Mesenteric fat pad (tissue), 1 donor: ENCODE measurements around the gene CARD11. TPM values are rescaled to one million over a fixed set of nuclear protein-coding genes. Genes with fewer than 3 reads are reported as not detected.
"Not testable (repeated sequence)": the region's sequence is repeated elsewhere in the genome, so short reads cannot be mapped to it uniquely, and the experiment has no call there.

Experiments used
- DNase-seq: peaks from one replicate; pipeline ENCODE4 v3.0.0-alpha.2; 2020; ENCODE audit warnings: low spot score
- total RNA-seq: library from RNA; stranded (reverse); fragmentation: NEBNext Ultra II Directional; extraction: Animal tissue kit (Norgen Biotek cat#: 25700); gene quantifications from one replicate; pipeline ENCODE4 v1.2.1, GENCODE V29; 2021
- donor health status: DM: yes; HTN: yes; CAD: no.

CARD11 gene
- total RNA-seq, 1 donor from 2014 or later = 0.42 TPM

DNA sequence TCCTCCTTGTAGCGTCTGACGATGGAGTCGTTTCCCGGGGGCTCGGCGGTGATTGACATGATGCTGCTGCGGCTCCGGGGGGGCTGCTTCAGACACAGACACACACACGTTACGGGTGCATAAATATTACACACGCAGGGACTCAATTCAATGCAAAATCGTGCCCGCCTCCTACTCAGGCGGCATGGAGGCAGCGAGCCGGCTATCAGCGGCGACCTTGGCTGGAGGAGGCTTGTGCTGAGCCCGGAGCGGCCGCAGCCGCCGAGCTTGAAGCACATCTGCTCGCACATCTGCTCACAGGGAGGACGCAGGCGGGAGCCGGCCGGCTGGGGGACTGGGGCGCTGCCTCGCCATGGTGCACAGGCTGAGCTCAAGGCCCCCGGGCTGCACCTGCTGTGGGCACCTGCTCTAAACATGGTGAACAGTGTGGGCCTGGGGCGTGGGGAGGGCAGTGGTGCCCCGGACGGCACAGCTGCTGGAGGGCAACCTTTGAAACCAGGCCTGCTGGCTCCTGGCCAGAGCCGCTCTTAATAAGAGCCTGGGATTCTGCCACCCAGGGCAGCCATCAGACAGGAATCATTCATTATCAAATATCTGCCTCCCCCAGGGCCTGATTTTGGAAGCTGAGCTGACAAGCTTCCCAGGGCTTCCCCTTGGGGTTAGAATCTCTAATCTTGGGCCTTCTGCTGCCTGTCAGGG is 114.9 kb downstream of the CARD11 start:
- peak; percentile 85 for DNase-seq

DNA sequence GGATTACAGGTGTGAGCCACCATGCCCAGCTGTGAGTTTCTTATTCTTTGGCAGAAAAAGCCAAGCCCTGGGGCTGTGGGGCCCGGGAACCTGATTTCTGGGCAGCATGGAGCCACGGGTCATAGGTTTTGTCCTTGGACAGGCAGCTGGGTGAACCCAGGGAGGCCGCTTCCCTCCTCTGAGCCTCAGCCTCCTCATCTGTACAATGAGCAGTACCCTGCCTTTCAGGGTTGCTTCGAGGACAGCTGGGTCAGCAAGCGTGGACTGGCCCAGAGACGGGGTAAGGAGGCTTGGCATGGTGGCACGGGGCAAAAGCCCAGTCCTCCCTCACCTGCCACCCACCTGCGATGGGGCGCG is 115.4 kb downstream of the CARD11 start:
- peak; percentile 87 for DNase-seq

DNA sequence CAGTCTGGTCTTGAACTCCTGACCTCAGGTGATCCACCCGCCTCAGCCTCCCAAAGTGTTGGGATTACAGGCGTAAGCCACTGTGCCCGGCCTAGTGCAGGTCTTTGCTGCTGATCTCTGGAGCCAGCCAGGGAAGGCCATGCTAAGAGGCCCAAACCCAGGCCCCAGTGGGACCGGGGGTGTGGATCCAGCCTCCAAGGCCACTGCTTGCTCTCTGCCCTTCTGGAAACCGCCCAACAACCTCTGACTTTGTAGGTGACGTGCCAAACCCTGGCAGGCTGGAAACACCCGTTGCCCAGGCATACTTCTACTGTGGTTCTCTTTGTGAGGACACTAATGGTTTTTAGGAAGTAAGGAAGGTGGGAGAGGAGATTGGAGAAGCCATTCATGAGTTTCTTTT is 116.1 kb downstream of the CARD11 start:
- DNase-seq = peak; percentile 67

DNA sequence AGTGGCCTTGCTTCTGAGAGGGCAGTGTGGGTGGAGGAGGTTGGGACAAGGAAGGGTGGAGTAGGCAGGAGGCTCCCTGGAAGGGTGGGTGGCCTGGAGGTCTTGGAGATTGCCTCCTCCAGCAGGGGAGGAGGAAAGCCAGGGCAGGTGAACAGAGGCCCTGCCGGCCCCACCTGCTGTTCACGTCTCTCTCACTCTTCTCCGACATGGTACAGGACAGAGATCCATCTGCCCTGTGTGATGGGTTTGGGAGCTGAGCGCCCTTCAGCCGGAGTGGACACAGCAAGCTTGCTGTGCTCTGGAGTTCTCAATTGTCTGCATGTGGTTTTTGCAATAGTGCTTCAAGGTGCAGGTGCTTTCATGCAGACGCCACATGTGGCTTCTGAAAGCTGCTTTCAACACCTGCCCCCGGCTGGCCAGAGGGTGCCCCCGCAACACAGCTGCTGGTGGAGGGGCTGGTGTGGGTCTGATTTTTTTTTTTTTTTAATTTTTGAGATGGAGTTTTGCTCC is 116.7 kb downstream of the CARD11 start:
- peak; percentile 83 for DNase-seq

DNA sequence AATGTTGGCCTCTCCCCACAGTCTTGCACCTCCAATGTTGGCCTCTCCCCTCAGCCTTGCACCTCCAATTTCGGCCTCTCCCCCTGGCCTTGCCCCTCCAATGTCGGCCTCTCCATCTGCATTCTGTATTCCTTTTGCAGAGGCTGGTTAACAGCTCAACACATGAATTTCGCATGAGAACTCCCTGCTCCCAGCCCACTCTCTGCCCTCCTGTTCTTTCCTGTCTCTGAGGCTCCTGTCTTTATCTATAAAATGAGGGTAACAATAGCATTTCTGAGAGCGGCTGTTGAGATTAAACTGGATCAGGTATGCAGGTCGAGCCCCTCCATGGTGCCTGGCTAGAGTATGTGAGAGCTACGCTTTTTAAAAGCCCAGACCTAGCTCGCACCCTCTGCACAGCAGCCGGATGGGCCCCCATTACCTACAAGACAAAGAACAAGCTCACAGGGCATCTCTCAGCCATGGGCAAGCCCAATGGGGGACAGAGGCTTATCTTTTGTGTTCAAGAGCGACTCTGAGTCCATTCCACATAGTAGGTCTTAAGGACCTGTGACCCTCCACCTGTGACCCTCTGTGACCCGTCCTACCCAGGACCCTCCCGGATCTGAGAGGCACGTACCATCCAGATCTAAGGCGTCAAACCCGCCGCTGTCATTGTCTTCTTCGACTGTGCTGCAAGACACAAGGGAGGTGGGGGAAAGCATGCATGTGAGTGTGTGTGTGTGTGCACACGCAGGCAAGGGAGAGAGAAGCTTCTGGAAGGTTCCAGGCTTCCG is 117.4 kb downstream of the CARD11 start:
- DNase-seq = peak; percentile 62

DNA sequence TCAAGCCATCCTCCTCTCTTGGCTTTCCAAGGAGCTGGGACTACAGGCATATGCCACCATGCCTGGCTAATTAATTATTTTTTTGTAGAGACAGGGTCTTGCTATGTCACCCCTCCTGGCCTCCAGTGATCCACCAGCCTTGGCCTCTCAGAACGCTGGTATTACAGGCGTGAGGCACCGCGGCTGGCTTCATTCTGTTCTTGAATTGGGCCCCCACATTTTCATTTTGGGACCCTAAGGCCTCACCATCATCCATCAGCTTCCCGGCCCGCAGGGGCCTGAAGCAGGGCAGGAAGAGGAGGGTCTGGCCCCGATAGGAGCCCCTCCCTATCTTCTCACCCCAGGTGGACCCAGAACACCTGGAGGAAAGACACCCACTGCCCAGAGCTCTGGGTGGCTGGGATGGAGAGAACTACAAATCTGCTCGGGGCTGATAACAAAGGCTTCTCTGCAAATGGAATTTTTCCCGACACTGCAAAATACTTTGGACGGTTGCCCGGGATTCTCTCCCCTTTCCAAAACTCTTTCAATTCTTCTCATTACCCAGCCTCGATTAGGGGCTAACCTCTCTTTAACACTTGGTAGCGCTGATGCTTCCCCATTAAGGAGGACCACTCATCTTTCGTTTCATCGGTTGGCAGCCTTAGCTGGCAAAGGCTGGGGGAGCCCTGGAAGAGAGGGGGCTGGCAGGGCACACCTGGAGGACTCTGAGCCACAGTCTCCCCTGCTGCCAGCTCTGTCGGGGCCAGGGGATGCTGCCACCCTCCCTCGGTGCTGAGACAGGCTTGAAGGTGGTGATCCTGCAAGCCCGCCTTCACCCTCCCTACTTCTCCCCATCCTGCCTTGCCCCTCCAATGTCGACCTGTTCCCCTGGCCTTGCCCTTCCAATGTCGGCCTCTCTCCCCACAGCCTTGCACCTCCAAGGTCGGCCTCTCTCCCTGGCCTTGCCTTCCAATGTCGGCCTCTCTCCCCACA is 118.5 kb downstream of the CARD11 start:
- DNase-seq = peak; percentile 77

DNA sequence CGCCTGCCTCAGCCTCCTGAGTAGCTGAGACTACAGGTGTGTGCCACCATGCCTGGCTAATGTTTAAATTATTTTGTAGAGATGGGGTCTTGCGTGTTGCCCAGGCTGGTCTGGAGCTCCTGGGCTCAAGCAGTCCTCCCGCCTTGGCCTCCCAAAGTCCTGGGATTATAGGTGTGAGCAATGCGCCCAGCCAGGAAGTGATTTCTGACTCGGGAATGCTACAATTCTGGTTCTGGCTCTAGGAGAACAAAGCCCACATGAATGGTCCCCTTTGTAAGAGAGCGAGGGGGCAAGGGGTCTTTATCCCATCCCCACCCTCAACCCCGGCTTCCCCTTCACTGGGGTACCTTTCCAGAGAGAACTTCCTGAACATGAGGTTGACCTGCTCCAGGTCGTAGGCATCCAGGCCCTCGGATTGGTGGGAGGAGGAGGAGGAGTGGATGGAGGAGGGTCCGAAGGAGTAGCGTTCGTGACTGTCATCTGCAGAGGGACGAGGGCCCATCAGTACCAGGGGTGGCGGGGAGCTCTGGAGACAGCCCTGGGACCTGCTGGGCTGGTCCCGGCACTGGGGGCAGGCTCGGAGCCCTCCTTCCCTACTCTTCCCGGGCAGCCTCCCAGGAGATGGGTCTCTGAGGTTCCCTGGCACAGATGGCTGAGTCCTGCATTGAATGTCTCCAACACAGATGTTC is 119.6 kb downstream of the CARD11 start:
- DNase-seq = no peak

DNA sequence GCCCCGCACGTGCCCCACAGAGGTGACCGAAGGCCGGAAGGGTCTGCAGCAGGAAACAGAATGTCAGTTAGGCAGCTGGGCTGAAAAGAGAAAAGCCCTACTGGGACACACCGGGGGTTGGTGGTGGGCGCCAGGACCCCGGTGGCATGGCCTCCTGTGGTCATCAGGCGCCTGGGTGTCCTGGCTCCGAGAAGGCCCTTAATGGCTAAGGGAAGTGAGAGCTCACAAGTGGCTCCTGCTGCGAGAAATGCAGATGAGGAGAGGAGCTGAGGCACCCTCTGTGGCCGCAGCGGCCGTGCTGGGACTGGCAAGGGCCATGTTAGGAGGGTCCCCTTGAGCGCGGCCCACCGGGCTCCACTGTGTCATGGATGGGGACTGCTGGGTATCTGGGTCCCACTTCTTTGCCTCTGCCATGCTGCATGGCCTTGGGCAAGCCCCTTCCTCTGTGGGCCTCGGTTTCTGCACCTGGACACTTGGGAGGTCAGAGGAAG is 120.3 kb downstream of the CARD11 start:
- DNase-seq = no peak

DNA sequence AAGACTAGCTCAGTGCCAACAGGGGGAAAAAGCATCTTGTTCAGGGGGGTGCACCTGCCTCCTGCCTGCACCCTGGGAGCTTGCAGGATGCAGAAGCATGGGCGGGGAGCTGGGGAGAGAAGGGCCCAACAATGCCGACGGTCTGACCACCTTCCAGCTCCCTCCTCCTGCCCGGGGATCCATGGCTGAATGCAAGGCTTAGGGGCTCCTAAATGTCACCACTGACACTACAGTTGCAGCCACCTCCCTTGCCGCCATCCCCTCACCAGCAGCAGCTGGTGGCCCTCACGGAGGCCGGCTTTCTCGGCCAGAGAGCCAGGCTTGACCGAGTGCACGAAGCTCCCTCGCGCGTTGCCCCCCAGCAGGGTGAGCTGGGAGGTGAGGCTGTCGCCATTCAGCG is 120.8 kb downstream of the CARD11 start:
- no peak for DNase-seq

DNA sequence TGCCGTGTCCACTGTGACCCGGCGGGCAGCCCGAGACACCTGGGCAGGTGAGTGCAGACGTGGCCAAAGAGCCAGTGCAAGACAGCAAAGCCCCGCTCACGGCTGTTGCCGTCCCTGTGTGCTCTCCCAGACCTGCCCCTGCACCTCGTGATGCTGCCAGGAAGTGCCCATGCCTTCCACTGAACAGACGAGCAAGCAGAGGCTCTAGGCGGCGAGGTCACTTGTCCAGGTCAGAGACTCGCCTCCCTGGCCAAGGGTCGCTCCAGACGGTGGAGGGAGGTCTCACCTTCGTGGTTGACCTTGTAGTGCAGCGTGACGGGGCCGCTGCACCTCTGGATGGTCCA is 121.3 kb downstream of the CARD11 start:
- DNase-seq = no peak

DNA sequence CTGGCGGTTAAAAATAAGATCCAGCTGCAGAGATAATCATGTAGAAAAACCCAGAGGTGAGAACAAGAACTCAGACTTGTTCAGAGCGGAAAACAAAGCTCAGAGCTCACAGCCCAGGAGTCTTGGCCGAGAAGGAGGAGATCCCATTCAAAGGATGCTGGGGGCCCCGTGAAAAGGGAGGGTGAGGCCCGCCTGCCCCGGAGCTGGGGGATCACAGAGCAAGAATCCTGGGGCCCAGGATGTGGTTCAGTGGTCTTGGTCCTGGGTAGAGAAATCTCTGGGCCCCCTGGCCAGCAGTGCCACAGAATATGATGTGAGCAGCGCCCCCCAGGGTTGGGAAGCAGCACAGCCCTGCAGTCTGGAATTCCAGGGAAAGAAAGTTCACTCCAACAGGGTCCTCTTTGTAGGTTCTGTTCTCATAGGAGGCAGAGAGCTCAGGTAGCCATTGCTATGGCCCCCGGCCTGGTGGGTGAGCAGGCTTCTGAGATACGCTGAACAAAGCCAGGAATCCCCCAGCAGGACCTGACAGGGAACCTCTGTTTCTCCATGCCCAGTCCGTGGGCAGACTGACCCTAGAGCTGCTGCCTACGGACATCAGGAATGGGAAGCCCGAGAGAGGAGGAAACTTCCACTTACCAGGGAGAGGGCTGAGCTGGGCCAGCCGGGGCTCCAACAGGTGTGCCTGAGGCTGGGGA is 121.9 kb downstream of the CARD11 start:
- no peak for DNase-seq

DNA sequence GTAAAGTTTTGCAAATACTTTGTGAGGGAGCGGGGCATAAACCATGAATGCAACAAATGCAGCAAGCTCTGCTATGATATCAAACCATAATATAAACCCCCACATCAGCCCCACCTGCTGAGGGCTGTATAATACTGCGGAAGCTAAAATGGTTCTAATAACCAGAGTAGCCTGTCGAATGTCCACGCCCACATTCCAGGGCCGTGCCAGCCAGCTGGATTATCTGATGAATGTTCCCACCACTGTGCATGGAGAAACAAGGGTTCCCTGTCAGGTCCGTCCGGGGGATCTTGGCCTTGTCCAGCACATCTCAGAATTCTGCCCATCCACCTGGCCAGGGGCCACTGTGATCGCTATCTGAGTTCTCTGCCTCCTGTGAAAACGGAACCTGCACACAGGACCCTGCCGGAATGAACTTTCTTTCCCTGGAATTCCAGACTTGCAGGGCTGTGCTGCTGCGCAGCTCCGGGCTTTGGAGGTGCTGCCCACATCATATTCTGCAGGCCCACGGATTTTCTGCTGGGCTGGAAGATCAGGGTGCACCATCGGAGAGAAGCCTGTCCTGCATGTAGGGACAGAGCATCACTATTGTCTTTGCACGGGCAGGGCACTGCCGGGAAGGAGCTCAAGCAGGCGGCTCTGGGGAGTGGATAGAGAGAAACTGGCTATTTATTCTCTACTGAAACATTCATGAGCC is 122.6 kb downstream of the CARD11 start:
- no peak for DNase-seq

DNA sequence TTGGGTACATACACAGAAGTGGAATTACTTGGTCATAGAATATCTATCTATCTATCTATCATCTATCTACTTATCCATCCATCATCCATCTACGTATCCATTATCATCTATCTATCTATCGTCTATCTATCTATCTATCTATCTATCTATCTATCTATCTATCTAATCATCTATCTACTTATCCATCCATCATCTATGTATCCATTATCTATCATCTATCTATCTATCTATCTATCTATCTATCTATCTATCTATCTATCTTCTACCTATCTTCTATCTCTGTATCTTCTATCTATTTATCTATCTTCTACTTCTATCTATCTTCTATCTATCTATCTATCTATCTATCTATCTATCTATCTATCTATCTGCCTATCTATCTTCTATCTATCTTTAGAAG is 123.2 kb downstream of the CARD11 start:
- DNase-seq = not testable (repeated sequence)

DNA sequence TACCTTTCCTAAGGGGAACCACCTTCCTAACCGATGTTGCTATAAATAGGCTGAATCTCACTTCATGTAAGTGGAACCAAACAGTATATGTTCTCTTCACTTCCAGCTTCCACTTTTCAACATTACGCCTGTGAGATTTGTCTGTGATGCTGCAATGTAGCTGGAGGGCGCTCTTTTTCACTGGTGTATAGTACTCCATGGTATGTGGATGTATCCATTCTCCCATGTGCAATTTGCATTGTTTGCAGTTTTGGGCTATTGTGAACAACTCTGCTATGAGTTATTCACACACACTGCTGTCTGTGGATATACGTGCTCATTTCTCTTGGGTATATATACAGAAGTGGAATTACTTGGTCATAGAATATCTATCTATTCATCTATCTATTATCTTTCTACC is 123.6 kb downstream of the CARD11 start:
- DNase-seq = no peak

DNA sequence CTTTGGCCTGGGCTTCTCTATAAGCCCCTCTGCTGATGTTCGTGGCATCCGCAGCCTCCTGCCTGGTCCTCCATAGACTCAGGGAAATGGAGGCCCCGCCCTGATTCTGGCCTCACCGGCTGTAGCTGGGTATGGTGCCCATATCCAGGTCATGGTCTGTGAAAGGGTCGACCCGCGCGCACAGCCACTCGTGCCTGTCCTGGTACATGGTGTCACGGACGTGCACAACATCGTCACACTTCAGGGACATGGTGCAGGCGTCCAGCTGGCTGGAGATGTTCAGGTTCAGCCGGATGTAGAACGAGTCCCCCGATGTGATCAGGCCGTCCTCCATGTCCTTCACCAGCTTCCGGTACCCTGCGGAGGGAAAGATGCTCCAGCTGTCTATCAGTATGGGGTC is 124.4 kb downstream of the CARD11 start:
- no peak for DNase-seq

DNA sequence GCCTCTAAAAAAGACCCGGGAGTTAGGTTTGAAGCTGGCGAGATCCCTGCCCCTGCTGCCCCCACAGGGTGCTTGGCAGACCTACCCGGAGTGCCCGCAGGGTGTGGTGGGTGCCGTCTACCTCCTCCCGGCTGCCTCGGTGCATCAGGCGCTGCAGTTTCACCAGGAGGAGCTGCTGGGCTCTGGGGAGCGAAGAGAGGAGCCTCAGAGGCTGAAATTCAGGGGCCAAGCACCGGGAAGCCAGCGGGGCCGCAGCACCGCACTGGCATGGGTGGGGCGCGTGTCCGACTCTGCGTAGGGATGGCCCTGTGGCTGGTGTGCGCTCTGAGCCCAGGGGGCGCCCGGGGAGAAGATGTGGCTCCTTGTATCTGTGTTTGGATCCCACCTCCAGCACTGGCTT is 125.3 kb downstream of the CARD11 start:
- DNase-seq = no peak

DNA sequence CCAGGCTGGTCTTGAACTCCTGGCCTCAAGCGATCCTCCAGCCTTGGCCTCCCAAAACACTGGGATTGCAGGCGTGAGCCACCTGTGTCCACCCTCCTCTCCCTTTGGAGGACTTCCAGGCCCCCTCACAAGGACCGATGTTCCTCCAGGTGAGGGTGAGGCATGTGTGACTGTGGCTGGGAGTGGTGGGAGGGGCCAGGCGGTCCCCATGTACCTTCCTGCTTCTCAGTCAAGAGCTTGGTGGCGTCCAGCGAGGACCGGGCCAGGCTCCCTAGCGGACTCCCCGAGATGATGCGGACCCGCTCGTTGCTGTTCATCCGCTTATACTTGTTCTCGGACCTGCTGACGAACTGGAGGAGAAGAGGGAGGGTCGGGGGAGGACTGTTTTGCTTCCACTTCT is 128.6 kb downstream of the CARD11 start:
- DNase-seq = no peak

DNA sequence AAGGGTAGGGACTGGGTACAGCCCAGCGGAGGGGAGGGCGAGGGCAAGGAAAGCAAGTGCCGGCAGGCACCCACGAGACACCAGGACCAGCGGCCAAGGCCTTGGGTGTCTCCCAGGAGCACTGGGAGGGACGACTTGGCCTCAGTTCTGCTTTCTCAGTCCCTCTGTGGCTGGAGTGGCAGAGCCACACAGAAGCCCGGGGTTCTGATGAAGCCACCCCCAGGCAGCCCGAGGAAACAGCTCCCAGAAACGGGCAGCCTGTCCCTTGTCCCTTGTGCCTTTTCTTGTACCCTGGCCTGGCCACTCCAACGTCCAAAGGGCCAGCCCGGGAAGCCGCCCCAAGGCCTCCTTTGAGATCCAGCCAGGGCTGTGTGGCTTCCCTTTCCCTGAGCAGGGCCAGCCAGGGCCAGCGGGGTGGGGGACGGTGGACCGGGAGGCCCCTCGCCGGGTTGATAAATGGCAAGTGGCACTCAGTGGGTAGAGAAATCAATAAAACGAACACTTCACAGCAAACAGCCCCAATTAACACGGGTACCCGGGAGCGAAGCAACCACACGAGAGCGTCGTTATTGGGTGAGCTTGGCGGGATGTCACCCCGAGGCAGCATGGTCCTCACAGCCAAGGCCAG is 129.8 kb downstream of the CARD11 start:
- DNase-seq = no peak
